ENCODE measurements around the gene SDF4. TPM values are rescaled to one million over a fixed set of nuclear protein-coding genes. Genes with fewer than 3 reads are reported as not detected.

Gene SDF4
- total and polyA plus RNA-seq, 2 of the 13 experiments (the other 11 are each of a cell fraction or from before 2014, with no cell fraction given) = 80.8 to 107 TPM

- intact Hi-C loops (cut with micrococcal nuclease; ENCODE audit: unreplicated experiment) (no loop called here), in situ Hi-C loops (cut with HindIII; ENCODE audit: extremely low pct_ligation_motif_present, low pct_unique_long_range_greater_than_20kb) (no loop called here)
- no TSS peak for BruUV-seq (replicated peaks)
- WGBS (ENCODE audit: low lambda C conversion rate) = 95% methylated on average over 11 of the region's 21 CpGs
- Histone ChIP-seq H2AFZ (ENCODE audit: low read length) (no peak overlapping the region), H3K27me3 (ENCODE audit: control insufficient read depth in 1 of 2, insufficient read depth in 2 of 2, low read length in 2 of 2) (no peaks in the 10 kb centered on the region), H3K79me2 (ENCODE audit: insufficient read depth, low read length) (peaks cover 25% of the 10 kb centered on the region), H3K4me2 (ENCODE audit: low read depth, low read length) (no peak overlapping the region), H3K36me3 (replicated peaks in 1 of 2; ENCODE audit: control insufficient read depth in 1 of 2, insufficient read depth in 2 of 2, low read length in 2 of 2) (peaks cover 36 to 74% of the 10 kb centered on the region in 2 experiments), H4K20me1 (ENCODE audit: insufficient read depth, low read length) (0 out of 2 replicates have a peak, but pooled peaks cover 7% of the 10 kb centered on the region), H3K4me3 (replicated peaks in 1 of 3; ENCODE audit: insufficient read depth in 1 of 3, low read depth in 2 of 3, low read length in 3 of 3) (no peak overlapping the region), H3K9me3 (ENCODE audit: low read length) (no peaks in the 10 kb centered on the region), H3K4me1 (ENCODE audit: insufficient read depth, low read length) (no peaks in the 10 kb centered on the region), H3K9ac (ENCODE audit: insufficient read depth, low read depth, low read length) (no peak overlapping the region), H3K27ac (ENCODE audit: extremely low read length, insufficient read depth, low read length) (no peak overlapping the region)
- no peak for DNase-seq (ENCODE audit: low spot score)
- CTCF ChIA-PET (ENCODE audit: low intra/inter-chr PET ratio, low total read pairs) = no interaction called here
- no peak for ATAC-seq
- TF ChIP-seq ZNF776 (CRISPR knock-in tag; IDR thresholded peaks at IDR 0.05) = no peak
- TF ChIP-seq AGO2 (optimal IDR thresholded peaks at IDR 0.05; ENCODE audit: low read depth, low read length) = peak; percentile 25
- POLR2A ChIA-PET = no interaction called here
- FAIRE-seq = no peak
Measured at GRCh38 chr1:1223891-1224290, 7.9 kb downstream of the SDF4 start.

DNA sequence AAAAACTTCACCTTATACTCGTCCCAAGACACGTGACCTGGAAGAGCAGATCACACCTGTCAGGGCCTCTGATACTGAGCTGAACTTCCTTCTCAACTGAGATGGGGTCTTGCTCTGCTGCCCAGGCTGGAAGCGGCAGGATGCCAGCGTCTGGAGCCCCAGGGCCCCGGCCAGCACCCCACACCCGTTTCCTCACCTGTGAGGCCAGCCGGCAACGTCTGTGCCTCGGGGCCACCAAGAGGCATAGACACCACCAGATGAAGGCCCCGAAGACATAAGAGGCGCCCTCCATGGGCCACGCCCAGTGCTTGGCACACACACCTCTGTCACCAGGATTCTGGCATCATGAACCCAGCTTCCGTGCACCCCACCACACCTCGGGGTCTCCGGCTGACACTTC is 8.5 kb downstream of the SDF4 start:
- H3K27ac ChIP-seq (ENCODE audit: extremely low read length, insufficient read depth, low read length) = no peak overlapping the region
- H3K4me3 ChIP-seq (replicated peaks in 1 of 3; ENCODE audit: insufficient read depth in 1 of 3, low read depth in 2 of 3, low read length in 3 of 3) = no peak overlapping the region
- no TSS peak for BruUV-seq (replicated peaks)
- ChIA-PET CTCF (ENCODE audit: low intra/inter-chr PET ratio, low total read pairs) (no interaction called here), POLR2A (no interaction called here)
- no peaks in the 10 kb centered on the region for H3K4me1 ChIP-seq (ENCODE audit: insufficient read depth, low read length)
- DNase-seq (ENCODE audit: low spot score) (no peak), FAIRE-seq (no peak), ATAC-seq (no peak)
- no peak overlapping the region for H3K9ac ChIP-seq (ENCODE audit: insufficient read depth, low read depth, low read length)
- no peak overlapping the region for H2AFZ ChIP-seq (ENCODE audit: low read length)
- 0 out of 2 replicates have a peak, but pooled peaks cover 7% of the 10 kb centered on the region for H4K20me1 ChIP-seq (ENCODE audit: insufficient read depth, low read length)
- WGBS (ENCODE audit: low lambda C conversion rate) = 96% methylated on average over 8 of the region's 15 CpGs
- H3K4me2 ChIP-seq (ENCODE audit: low read depth, low read length) = no peak overlapping the region
- H3K27me3 ChIP-seq (ENCODE audit: control insufficient read depth in 1 of 2, insufficient read depth in 2 of 2, low read length in 2 of 2) = no peaks in the 10 kb centered on the region
- H3K79me2 ChIP-seq (ENCODE audit: insufficient read depth, low read length) = peaks cover 20% of the 10 kb centered on the region
- intact Hi-C loops (cut with micrococcal nuclease; ENCODE audit: unreplicated experiment) (no loop called here), in situ Hi-C loops (cut with HindIII; ENCODE audit: extremely low pct_ligation_motif_present, low pct_unique_long_range_greater_than_20kb) (no loop called here)
- H3K36me3 ChIP-seq (replicated peaks in 1 of 2; ENCODE audit: control insufficient read depth in 1 of 2, insufficient read depth in 2 of 2, low read length in 2 of 2) = peaks cover 34 to 74% of the 10 kb centered on the region in 2 experiments
- no peaks in the 10 kb centered on the region for H3K9me3 ChIP-seq (ENCODE audit: low read length)
- no peak for TF ChIP-seq NFIB (CRISPR knock-in tag; IDR thresholded peaks at IDR 0.05; ENCODE audit: borderline replicate concordance)
- no peak for TF ChIP-seq NR1H2 (CRISPR knock-in tag; IDR thresholded peaks at IDR 0.05; ENCODE audit: borderline replicate concordance, low read depth)
- no peak for TF ChIP-seq ZNF512 (CRISPR knock-in tag; IDR thresholded peaks at IDR 0.05)
- no peak for TF ChIP-seq BRD4 (CRISPR knock-in tag; IDR thresholded peaks at IDR 0.05)
- no peak for TF ChIP-seq XRCC5 (optimal IDR thresholded peaks at IDR 0.05; ENCODE audit: low read length)
- no peak for TF ChIP-seq PRMT3 (CRISPR knock-in tag; IDR thresholded peaks at IDR 0.05; ENCODE audit: borderline replicate concordance, low read depth)
- TF ChIP-seq MAZ (IDR thresholded peaks at IDR 0.05; ENCODE audit: borderline replicate concordance, low read depth, low read length) = no peak
- TF ChIP-seq MAZ (CRISPR knock-in tag; IDR thresholded peaks at IDR 0.05; ENCODE audit: low read depth) = no peak
- no peak for TF ChIP-seq ZNF333 (CRISPR knock-in tag; IDR thresholded peaks at IDR 0.05; ENCODE audit: borderline replicate concordance)
- no peak for TF ChIP-seq GATAD2A (CRISPR knock-in tag; IDR thresholded peaks at IDR 0.05)
- no peak for TF ChIP-seq KLF6 (CRISPR knock-in tag; IDR thresholded peaks at IDR 0.05)
- TF ChIP-seq KLF12 (CRISPR knock-in tag; IDR thresholded peaks at IDR 0.05; ENCODE audit: borderline replicate concordance) = no peak
- no peak for TF ChIP-seq DNMT1 (CRISPR knock-in tag; IDR thresholded peaks at IDR 0.05)
- no peak for TF ChIP-seq ZSCAN25 (CRISPR knock-in tag; IDR thresholded peaks at IDR 0.05)
- TF ChIP-seq HNRNPLL (IDR thresholded peaks at IDR 0.05; ENCODE audit: low read depth, low read length, poor library complexity, severe bottlenecking) = no peak
- TF ChIP-seq, protein P1, sequence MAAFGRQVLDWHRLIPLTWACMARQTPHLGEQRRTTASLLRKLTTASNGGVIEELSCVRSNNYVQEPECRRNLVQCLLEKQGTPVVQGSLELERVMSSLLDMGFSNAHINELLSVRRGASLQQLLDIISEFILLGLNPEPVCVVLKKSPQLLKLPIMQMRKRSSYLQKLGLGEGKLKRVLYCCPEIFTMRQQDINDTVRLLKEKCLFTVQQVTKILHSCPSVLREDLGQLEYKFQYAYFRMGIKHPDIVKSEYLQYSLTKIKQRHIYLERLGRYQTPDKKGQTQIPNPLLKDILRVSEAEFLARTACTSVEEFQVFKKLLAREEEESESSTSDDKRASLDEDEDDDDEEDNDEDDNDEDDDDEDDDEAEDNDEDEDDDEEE (CRISPR knock-in tag; IDR thresholded peaks at IDR 0.05) = no peak
- TF ChIP-seq NR3C1 (CRISPR knock-in tag; IDR thresholded peaks at IDR 0.05) = no peak
